COLO829 (cell line): ENCODE measurements around the gene FKBP7.
"Not testable (repeated sequence)": the region's sequence is repeated elsewhere in the genome, so short reads cannot be mapped to it uniquely, and the experiment has no call there.

Source experiments
- DNase-seq: peaks from one replicate; pipeline ENCODE4 v3.0.0; 2012; ENCODE audit warnings: low spot score

Gene FKBP7

GRCh38 chr2:178485356-178485755, 7.0 kb upstream of the FKBP7 start:
- DNase-seq, result no peak

- no peak for DNase-seq
Measured at GRCh38 chr2:178484245-178485041, 6.0 kb upstream of the FKBP7 start.

GRCh38 chr2:178482437-178482836, 4.0 kb upstream of the FKBP7 start:
- no peak for DNase-seq

DNA sequence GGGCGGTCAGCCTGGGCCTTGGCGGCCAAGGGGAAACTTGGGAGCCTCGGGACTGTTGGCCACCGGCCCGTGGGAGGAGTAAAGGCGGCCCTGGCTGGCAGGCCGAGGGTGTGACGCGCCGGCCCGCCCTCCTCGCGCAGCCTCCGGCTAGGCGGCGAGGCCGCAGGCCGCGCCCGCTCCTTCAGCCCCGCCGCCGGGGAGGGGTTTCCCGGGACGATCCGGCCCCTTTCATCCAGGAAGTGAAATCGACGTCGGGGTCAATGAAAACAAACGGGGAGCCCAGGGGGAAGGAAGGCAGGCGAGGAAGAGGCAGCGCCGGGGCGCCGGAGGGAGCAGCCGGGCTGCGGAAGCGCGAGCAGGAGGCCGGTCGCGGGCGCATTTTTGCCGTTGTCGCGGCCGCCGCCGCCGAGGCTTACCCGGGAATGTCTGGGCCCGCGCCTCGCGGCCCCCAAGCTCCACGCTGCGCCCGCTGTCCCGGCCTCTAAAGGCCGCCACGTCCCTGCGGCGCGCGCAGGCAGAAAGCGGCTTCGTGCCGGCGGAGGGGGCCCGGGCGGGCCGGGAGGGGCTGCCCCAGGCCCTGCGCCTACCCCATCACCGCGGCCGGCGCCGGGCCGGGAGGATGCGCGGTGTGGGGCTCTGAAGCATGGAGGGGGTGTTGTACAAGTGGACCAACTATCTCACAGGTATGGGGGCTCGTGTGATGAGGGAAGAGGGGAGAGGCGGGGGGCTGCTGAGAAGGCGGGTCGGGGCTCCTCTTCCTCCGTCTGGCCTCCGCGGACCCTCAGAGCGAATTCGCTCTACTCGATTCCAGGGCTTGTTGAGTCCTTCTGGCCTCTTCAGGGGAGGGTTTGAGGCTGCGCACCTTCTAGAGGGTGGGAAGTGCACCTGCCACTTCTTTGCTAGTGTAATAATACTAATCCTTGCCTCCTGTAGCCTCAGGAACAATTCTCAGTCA, 2.1 kb upstream of the FKBP7 start, which contains the start of gene PLEKHA3:
TSS of gene PLEKHA3 (plus strand) at position 231 of the 955 bp plus-strand sequence. CDS start at position 644, 413 bp downstream.
- DNase-seq, result peak; percentile 93

GRCh38 chr2:178479758-178480226, 1.4 kb upstream of the FKBP7 start:
- DNase-seq, result no peak

GRCh38 chr2:178479275-178479616, 846 bp upstream of the FKBP7 start:
- no peak for DNase-seq

DNA sequence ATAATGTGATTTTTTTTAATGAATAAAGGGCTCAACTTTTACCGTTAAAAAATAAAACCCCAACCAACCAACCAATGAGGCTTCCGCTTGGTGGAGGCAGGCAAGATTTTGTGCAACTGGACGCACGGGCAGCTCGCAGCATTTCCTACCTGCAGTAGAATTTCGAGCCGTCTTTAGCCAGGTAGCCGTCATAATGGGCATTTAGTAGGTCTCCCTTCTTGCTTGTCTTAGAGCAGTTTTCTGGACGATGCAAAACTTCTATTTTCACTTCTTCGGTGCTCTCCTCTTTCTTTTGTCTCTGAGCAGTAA, 316 bp downstream of the FKBP7 start:
- no peak for DNase-seq

GRCh38 chr2:178477443-178478129, 814 bp downstream of the FKBP7 start:
- no peak for DNase-seq

GRCh38 chr2:178476477-178476876, 1.9 kb downstream of the FKBP7 start:
- no peak for DNase-seq

GRCh38 chr2:178474560-178474959, 3.8 kb downstream of the FKBP7 start:
- DNase-seq, result no peak

DNA sequence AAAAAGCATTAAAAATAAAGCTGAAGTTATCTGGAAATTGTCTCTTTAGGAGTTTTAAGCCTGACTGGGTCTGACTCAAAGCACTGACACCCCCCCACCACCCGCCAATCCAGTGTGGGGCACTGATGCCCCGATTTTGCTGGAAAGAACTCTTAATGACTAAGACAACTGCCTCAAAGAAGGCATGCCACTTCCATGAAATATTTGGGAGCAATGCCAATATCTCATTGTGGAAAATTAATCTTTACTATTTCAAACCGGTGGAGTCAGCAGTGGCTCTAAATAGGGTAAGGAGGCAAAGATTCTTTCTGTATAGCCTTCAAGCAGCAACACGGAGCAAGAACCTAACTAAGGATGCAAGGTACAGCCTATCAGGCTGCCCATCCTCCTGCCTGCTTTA, 4.5 kb downstream of the FKBP7 start:
- DNase-seq, result no peak

DNA sequence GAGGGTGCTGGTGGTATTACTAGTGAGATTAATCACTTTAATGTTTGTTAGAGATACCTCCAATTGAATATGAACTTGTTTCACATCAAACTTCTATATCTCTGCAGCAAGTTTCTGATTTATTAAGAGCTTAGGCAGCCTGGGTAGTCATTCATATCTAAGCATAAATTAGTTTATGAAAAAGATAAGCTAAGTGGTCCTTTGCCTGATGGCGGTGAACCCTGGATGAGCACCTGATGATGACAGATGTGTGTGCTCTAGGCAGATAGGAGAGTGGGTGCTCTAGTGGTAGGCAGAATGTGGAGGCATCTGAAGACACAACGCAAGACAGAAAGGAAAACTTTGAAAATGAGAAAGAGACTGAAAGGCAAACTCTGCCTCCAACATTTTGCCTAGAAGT, 5.0 kb downstream of the FKBP7 start:
- DNase-seq, result no peak

- not testable (repeated sequence) for DNase-seq
Measured at GRCh38 chr2:178471313-178471712, 7.1 kb downstream of the FKBP7 start.

- DNase-seq, result no peak
Measured at GRCh38 chr2:178469219-178469849, 9.1 kb downstream of the FKBP7 start.

DNA sequence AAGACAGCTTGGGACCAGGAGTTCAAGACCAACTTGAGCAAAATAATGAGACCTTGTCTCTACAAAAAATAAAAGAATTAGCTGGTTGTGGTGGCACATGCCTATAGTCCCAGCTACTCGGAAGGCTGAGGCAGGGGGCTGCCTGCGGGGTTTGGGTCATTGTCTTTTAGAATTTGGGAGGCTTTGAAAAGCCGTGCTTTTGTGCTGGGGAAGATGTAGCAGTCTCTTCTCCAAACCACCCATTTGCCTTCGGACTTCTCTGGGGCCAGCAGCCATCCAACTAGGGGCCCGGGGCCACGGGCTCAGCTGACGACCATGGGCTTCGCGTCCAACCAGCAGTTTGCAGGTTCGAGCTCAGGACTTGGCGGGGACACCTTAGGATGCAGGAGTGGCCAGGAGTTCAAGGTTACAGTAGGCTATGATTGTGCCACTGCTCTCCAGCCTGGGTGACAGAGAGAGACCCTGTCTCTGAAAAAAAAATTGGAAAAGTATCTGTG, 21.0 kb downstream of the FKBP7 start:
- DNase-seq, result no peak

DNA sequence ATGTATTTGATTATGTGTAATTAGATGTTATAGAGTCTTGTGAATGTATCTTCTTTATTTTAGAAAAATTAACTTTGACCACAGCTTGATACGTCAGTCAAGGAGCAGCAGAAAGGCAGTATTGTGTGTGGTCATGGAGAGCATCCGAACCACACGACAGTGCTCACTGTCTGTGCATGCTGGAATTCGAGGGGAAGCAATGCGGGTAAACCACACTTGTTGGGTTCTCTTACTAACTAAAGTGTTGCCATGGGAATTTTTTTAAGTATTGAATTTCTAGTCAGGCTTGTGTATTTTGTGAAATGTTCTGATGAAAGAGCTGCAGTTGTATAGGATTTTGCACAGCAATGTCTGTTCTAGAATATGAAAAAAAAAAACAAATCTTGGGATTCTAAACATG, 22.5 kb downstream of the FKBP7 start:
- DNase-seq, result peak; percentile 67

DNA sequence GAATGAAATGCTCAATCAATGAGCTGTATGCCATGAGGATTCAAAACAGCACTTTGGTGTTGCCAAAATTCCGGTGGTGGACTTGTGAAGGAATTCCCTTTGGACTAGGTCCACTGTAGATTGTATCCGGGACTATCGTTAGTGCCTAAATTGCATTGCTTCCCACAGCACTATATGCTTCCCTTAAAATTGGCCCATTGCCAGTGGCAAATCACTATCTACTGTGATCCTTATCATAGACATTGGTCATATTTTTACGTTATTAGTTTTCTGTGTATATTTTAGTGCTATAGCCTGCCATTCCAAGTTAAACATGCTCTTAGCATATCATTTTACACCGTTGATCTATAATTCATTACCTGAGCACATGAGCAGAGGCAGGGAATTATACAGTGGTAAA, 25.5 kb downstream of the FKBP7 start:
- no peak for DNase-seq

DNA sequence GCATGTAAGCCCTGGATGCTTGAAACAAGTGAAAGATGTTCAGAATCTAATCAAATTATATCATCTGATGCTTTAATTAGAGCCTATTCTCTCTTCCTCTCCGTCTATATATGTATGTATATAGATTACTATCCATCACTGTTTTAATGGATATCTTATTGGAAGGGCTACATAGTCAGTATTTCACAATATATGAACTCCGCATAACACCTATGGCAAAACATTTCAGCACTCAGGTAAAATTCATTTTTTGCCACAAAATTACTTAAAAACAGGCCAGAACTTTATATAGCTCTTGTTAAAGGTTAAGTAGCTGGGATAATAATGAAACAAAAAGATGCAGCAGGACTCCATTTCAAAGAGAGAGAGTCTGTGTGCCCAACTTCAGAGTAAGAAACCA, 26.1 kb downstream of the FKBP7 start:
- no peak for DNase-seq

GRCh38 chr2:178450774-178451525, 27.4 kb downstream of the FKBP7 start, which contains the start of the genes PJVK and PRKRA:
TSS of gene PJVK (plus strand) at chr2:178451378. CDS start at chr2:178453410, 2,032 bp downstream.
TSS of gene PRKRA (minus strand) at chr2:178451175. CDS start at chr2:178451030, 145 bp downstream.
- DNase-seq, result peak; percentile 91

- no peak for DNase-seq
Measured at GRCh38 chr2:178450524-178450773, 28.0 kb downstream of the FKBP7 start.
